Neural cell (in vitro differentiated cells): ENCODE data around the gene SVOPL. TPM values are rescaled to one million over a fixed set of nuclear protein-coding genes. Genes with fewer than 3 reads are reported as not detected.

Experiments
- H2AFZ ChIP-seq: fragments of 200-600, 300-800 bp; sonication (generic), shearing (Covaris generic); 2 replicates; pipeline ENCODE4 v1.6.0; 2014; ENCODE audit warnings: low read depth, mild to moderate bottlenecking, antibody characterized with exemption, low read length, moderate library complexity
- H3F3A ChIP-seq: fragments of 200-600 bp; shearing (Covaris generic); 2 replicates; pipeline ENCODE4 v1.6.1; 2016; ENCODE audit warnings: mild to moderate bottlenecking, moderate library complexity, mixed read lengths, antibody characterized with exemption, low read length; ENCODE audit not compliant: insufficient read depth, poor library complexity, severe bottlenecking
- H3K27ac ChIP-seq: fragments of 200-600, 300-800 bp; sonication (generic), shearing (Covaris generic); 2 replicates; pipeline ENCODE4 v1.5.1; 2014; ENCODE audit warnings: mild to moderate bottlenecking, low read length, moderate library complexity
- H3K27me3 ChIP-seq: fragments of 300-800, 200-600 bp; sonication (generic), shearing (Covaris generic); 2 replicates; pipeline ENCODE4 v1.6.0; 2014; ENCODE audit warnings: mild to moderate bottlenecking, low read depth, low read length, moderate library complexity; ENCODE audit not compliant: insufficient read depth
- H3K36me3 ChIP-seq: fragments of 300-800, 200-600 bp; sonication (generic), shearing (Covaris generic); 2 replicates; pipeline ENCODE4 v1.5.1; 2014; ENCODE audit warnings: mild to moderate bottlenecking, antibody characterized with exemption, low read length, moderate library complexity; ENCODE audit not compliant: insufficient read depth
- H3K4me2 ChIP-seq: fragments of 300-800, 200-600 bp; sonication (generic), shearing (Covaris generic); 2 replicates; pipeline ENCODE4 v1.6.0; 2014; ENCODE audit warnings: mild to moderate bottlenecking, low read length
- H3K4me3 ChIP-seq: fragments of 300-800, 200-600 bp; sonication (generic), shearing (Covaris generic); 2 replicates; pipeline ENCODE4 v1.5.1; 2014; ENCODE audit warnings: mild to moderate bottlenecking, low read length, moderate library complexity
- H3K79me2 ChIP-seq: fragments of 200-600 bp; shearing (Covaris generic); replicated peaks from 2 replicates; pipeline ENCODE4 v1.6.0; 2014; ENCODE audit warnings: mild to moderate bottlenecking, low read length, moderate library complexity; ENCODE audit not compliant: insufficient read depth
- H3K9ac ChIP-seq: fragments of 300-800, 200-600 bp; sonication (generic), shearing (Covaris generic); 2 replicates; pipeline ENCODE4 v1.6.1; 2016; ENCODE audit warnings: mild to moderate bottlenecking, low read length, mixed read lengths
- H3K9me2 ChIP-seq: fragments of 200-600 bp; shearing (Covaris generic); 2 replicates; pipeline ENCODE4 v1.6.1; 2016; ENCODE audit warnings: mild to moderate bottlenecking, low read length, mixed read lengths; ENCODE audit not compliant: insufficient read depth
- H3K9me3 ChIP-seq: fragments of 200-600, 300-800 bp; sonication (generic), shearing (Covaris generic); 2 replicates; pipeline ENCODE4 v1.6.1; 2016; ENCODE audit warnings: mild to moderate bottlenecking, mixed run types, low read length, moderate library complexity, mixed read lengths
- H4K20me1 ChIP-seq: fragments of 200-600 bp; shearing (Covaris generic); 2 replicates; pipeline ENCODE4 v1.6.1; 2016; ENCODE audit warnings: mild to moderate bottlenecking, mixed run types; ENCODE audit not compliant: insufficient read depth
- EP300 ChIP-seq: fragments of 450-650 bp; conservative IDR thresholded peaks from 2 replicates; pipeline ENCODE4 v1.6.1; 2014; ENCODE audit warnings: antibody characterized with exemption, mild to moderate bottlenecking, moderate library complexity; ENCODE audit not compliant: poor library complexity, severe bottlenecking
- EZH2 ChIP-seq: fragments of 200-600, 300-800 bp; shearing (Covaris generic), sonication (generic); IDR thresholded peaks from 2 replicates; pipeline ENCODE4 v1.6.1; 2014; ENCODE audit warnings: antibody characterized with exemption, low read length, borderline replicate concordance, mild to moderate bottlenecking; ENCODE audit not compliant: insufficient read depth, poor library complexity, severe bottlenecking
- MXI1 ChIP-seq: fragments of 450-650 bp; conservative IDR thresholded peaks from 2 replicates; pipeline ENCODE4 v1.6.1; 2014; ENCODE audit warnings: antibody characterized with exemption, mild to moderate bottlenecking; ENCODE audit not compliant: poor library complexity, severe bottlenecking
- POLR2AphosphoS5 ChIP-seq: IDR thresholded peaks from 2 replicates; pipeline ENCODE4 v1.6.1; 2012
- RAD21 ChIP-seq: fragments of 450-650 bp; conservative IDR thresholded peaks from 2 replicates; pipeline ENCODE4 v1.6.1; 2014; ENCODE audit warnings: antibody characterized with exemption, mild to moderate bottlenecking, moderate library complexity
- REST ChIP-seq: IDR thresholded peaks from 2 replicates; pipeline ENCODE4 v1.6.1; 2012; ENCODE audit warnings: borderline replicate concordance
- SMC3 ChIP-seq: fragments of 450-650 bp; conservative IDR thresholded peaks from 2 replicates; pipeline ENCODE4 v1.6.1; 2014; ENCODE audit warnings: antibody characterized with exemption, mild to moderate bottlenecking, moderate library complexity; ENCODE audit not compliant: poor library complexity
- TAF1 ChIP-seq: IDR thresholded peaks from 2 replicates; pipeline ENCODE4 v1.6.1; 2012; ENCODE audit warnings: low read depth
- polyA plus RNA-seq: library from polyadenylated mRNA; depleted of rRNA; stranded (reverse); fragments of >200 nt; gene quantifications from 2 replicates; pipeline ENCODE4 v1.2.3, GENCODE V29; 2014
- TF ChIP-seq, protein P1 (sequence below): fragments of 450-650 bp; IDR thresholded peaks from 2 replicates; pipeline ENCODE4 v1.5.1; 2014; ENCODE audit warnings: antibody characterized with exemption, mild to moderate bottlenecking, moderate library complexity; ENCODE audit not compliant: poor library complexity, severe bottlenecking

Gene SVOPL
- polyA plus RNA-seq, 1 donor from 2014 or later, result 0.93 TPM

GRCh38 chr7:138727336-138728099 is 26.4 kb upstream of the SVOPL start:
- TF ChIP-seq POLR2AphosphoS5, result no peak
- TF ChIP-seq EZH2, result no peak
- TF ChIP-seq MXI1, result no peak
- no peak for TF ChIP-seq SMC3
- TF ChIP-seq EP300, result no peak
- no peak for TF ChIP-seq RAD21
- no peak for TF ChIP-seq REST
- TF ChIP-seq TAF1, result no peak
- TF ChIP-seq, protein P1, sequence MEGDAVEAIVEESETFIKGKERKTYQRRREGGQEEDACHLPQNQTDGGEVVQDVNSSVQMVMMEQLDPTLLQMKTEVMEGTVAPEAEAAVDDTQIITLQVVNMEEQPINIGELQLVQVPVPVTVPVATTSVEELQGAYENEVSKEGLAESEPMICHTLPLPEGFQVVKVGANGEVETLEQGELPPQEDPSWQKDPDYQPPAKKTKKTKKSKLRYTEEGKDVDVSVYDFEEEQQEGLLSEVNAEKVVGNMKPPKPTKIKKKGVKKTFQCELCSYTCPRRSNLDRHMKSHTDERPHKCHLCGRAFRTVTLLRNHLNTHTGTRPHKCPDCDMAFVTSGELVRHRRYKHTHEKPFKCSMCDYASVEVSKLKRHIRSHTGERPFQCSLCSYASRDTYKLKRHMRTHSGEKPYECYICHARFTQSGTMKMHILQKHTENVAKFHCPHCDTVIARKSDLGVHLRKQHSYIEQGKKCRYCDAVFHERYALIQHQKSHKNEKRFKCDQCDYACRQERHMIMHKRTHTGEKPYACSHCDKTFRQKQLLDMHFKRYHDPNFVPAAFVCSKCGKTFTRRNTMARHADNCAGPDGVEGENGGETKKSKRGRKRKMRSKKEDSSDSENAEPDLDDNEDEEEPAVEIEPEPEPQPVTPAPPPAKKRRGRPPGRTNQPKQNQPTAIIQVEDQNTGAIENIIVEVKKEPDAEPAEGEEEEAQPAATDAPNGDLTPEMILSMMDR, result no peak
- Histone ChIP-seq H3K4me3 (no peak overlapping the region), H3K27ac (no peak overlapping the region), H3K4me2 (no peak overlapping the region), H3K9me3 (no peaks in the 10 kb centered on the region), H3K27me3 (no peaks in the 10 kb centered on the region), H4K20me1 (no peaks in the 10 kb centered on the region), H3F3A (no peaks in the 10 kb centered on the region), H3K9ac (no peak overlapping the region), H3K36me3 (no peaks in the 10 kb centered on the region), H3K79me2 (no peaks in the 10 kb centered on the region), H2AFZ (no peak overlapping the region), H3K9me2 (no peaks in the 10 kb centered on the region)

DNA sequence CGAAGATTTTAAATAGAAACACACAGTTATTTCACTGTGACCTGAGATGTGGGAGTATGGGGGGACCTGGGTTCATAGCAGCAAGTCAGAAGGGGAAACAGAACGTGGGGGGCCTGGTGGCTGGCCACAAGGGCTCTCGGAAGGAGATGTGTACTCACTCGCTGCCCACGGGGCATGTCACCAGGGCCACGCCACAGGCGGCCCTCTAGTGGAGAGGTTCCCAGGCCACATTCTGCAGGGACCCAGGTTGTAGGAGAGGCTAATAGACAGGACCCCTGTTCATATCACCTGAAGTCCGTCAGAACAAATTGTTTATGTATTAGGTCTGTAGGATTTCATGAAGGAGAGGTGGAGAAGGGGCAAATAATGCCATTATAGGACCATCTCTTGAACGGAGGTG is 25.1 kb upstream of the SVOPL start:
- H3K9me2 ChIP-seq, result no peaks in the 10 kb centered on the region
- no peaks in the 10 kb centered on the region for H3K9me3 ChIP-seq
- H3K4me3 ChIP-seq, result no peak overlapping the region
- H4K20me1 ChIP-seq, result no peaks in the 10 kb centered on the region
- TF ChIP-seq RAD21 (no peak), MXI1 (no peak), EP300 (no peak)
- TF ChIP-seq, protein P1, result no peak
- H3K9ac ChIP-seq, result no peak overlapping the region
- no peaks in the 10 kb centered on the region for H3K27me3 ChIP-seq
- H3K36me3 ChIP-seq, result no peaks in the 10 kb centered on the region
- no peaks in the 10 kb centered on the region for H3F3A ChIP-seq
- H3K4me2 ChIP-seq, result no peak overlapping the region
- no peaks in the 10 kb centered on the region for H3K79me2 ChIP-seq
- no peak overlapping the region for H3K27ac ChIP-seq
- no peak overlapping the region for H2AFZ ChIP-seq
